PFSK-1 (cell line): Measurements from ENCODE around the gene C8G.

Source experiments
- FOXP2 ChIP-seq: optimal IDR thresholded peaks from 2 replicates; pipeline ENCODE3; 2011; ENCODE audit warnings: borderline replicate concordance, control low read depth, inconsistent platforms; ENCODE audit not compliant: insufficient read depth; ENCODE audit errors: extremely low read length, extremely low read depth
- POLR2AphosphoS5 ChIP-seq: IDR thresholded peaks from 2 replicates; pipeline ENCODE4 v1.6.1; 2012; ENCODE audit warnings: low read depth, mild to moderate bottlenecking, control low read depth, low read length, moderate library complexity
- REST ChIP-seq, 2 experiments: IDR thresholded peaks; 2 replicates each; pipeline versions ENCODE4 v1.6.1 to v1.8.0; 2011 to 2012; ENCODE audit warnings: low read depth in 2 of 2, low read length in 2 of 2, control low read depth in 1 of 2, inconsistent platforms in 1 of 2, mild to moderate bottlenecking in 1 of 2, moderate library complexity in 1 of 2; ENCODE audit not compliant: insufficient read depth in 1 of 2
- SIN3A ChIP-seq: IDR thresholded peaks from 2 replicates; pipeline ENCODE4 v1.6.1; 2012; ENCODE audit warnings: mild to moderate bottlenecking, low read length, moderate library complexity, borderline replicate concordance; ENCODE audit not compliant: insufficient read depth
- TAF1 ChIP-seq: IDR thresholded peaks from 2 replicates; pipeline ENCODE4 v1.6.1; 2012; ENCODE audit warnings: low read length, control low read depth, borderline replicate concordance; ENCODE audit not compliant: insufficient read depth

- TF ChIP-seq POLR2AphosphoS5 (no peak), FOXP2 (no peak), SIN3A (no peak), TAF1 (no peak), REST (IDR thresholded peaks at IDR 0.05; ENCODE audit: insufficient read depth in 1 of 2, low read depth in 2 of 2, low read length in 2 of 2) (no peak)
Observed at GRCh38 chr9:136960212-136960937, 15.3 kb downstream of the C8G start.
